K562 (cell line): ENCODE results near the gene ACOX2. TPM values are rescaled to one million over a fixed set of nuclear protein-coding genes. Genes with fewer than 3 reads are reported as not detected.

Source experiments
- ATAC-seq: fragments of 200-7000 bp; cut with Tn5 transposase; 3 replicates; pipeline ENCODE4 v1.9.1; 2020; ENCODE audit warnings: moderate library complexity
- BruUV-seq: library from RNA; stranded (reverse); fragments of 400-500 nt; replicated peaks from 2 replicates; lab custom pipeline; 2021; lab: Mats Ljungman, UMichigan
- CTCF ChIA-PET: fragments of 300-600 bp; formaldehyde crosslinking; extraction: SDS; loops from one replicate; lab custom pipeline; 2021; ENCODE audit warnings: low intra/inter-chr PET ratio; lab: Yijun Ruan, JAX
- POLR2A ChIA-PET: fragments of 300-600, 350-650 bp; sonication (Branson Sonifier 250); formaldehyde crosslinking; extraction: SDS; loops from one replicate; lab custom pipeline; 2021; ENCODE audit warnings: antibody characterized with exemption, inconsistent platforms; lab: Yijun Ruan, JAX
- DNase-seq, 4 experiments: peaks; one replicate each; pipeline versions ENCODE4 v3.0.0 to v3.0.0-alpha.2; 2011 to 2018; ENCODE audit warnings: low spot score in 3 of 4, mixed read lengths in 3 of 4; ENCODE audit errors: extremely low read depth in 1 of 4
- FAIRE-seq: peaks from 2 replicates; lab custom pipeline; 2011; peaks lifted over from hg19 to GRCh38; lab: Jason Lieb, UNC
- H2AFZ ChIP-seq: 2 replicates; pipeline ENCODE4 v1.6.0; 2011; ENCODE audit warnings: low read depth, low read length, control low read depth, inconsistent platforms
- H3K27ac ChIP-seq: fragments of 200-600 bp; 3 replicates; pipeline ENCODE4 v1.8.0; 2011; ENCODE audit warnings: low read depth, mild to moderate bottlenecking, control low read depth, inconsistent platforms, low read length, moderate library complexity, mixed read lengths; ENCODE audit errors: extremely low read depth
- H3K27me3 ChIP-seq, 2 experiments: fragments of 300-600 bp in 1 of 2; 2 replicates in 1 of 2; 3 replicates in 1 of 2; pipeline versions ENCODE4 v1.6.0 to v1.8.0; 2011; ENCODE audit warnings: inconsistent platforms in 2 of 2, low read length in 2 of 2, mild to moderate bottlenecking in 1 of 2, mixed read lengths in 1 of 2, moderate library complexity in 1 of 2; ENCODE audit not compliant: control insufficient read depth in 2 of 2, insufficient read depth in 2 of 2
- H3K36me3 ChIP-seq: fragments of 300-600 bp; 3 replicates; pipeline ENCODE4 v1.8.0; 2011; ENCODE audit warnings: mild to moderate bottlenecking, low read length, inconsistent platforms; ENCODE audit not compliant: control insufficient read depth, insufficient read depth
- H3K4me1 ChIP-seq, 2 experiments: fragments of 200-600 bp in 1 of 2; replicated peaks in 1 of 2; 2 replicates in 1 of 2; 3 replicates in 1 of 2; pipeline versions ENCODE4 v1.5.1 to v1.8.0; 2011; ENCODE audit warnings: inconsistent platforms in 2 of 2, low read length in 2 of 2, mild to moderate bottlenecking in 1 of 2, mixed read lengths in 1 of 2, moderate library complexity in 1 of 2; ENCODE audit not compliant: control insufficient read depth in 2 of 2, insufficient read depth in 2 of 2
- H3K4me2 ChIP-seq: 2 replicates; pipeline ENCODE4 v1.6.1; 2011; ENCODE audit warnings: low read length, control low read depth, inconsistent platforms, mixed read lengths; ENCODE audit not compliant: insufficient read depth
- H3K4me3 ChIP-seq: fragments of 200-600 bp; sonication (generic), shearing (Covaris generic); 2 replicates; pipeline ENCODE4 v1.5.1; 2016; ENCODE audit warnings: control low read depth, inconsistent platforms
- H3K79me2 ChIP-seq: fragments of 200-600 bp; 3 replicates; pipeline ENCODE4 v1.8.0; 2011; ENCODE audit warnings: low read length, inconsistent platforms; ENCODE audit not compliant: control insufficient read depth, insufficient read depth
- H3K9ac ChIP-seq, 2 experiments: 2 replicates each; pipeline versions ENCODE4 v1.6.0 to v1.6.1; 2011; ENCODE audit warnings: low read depth in 2 of 2, low read length in 2 of 2, control low read depth in 1 of 2, inconsistent platforms in 1 of 2, mild to moderate bottlenecking in 1 of 2, mixed read lengths in 1 of 2; ENCODE audit not compliant: insufficient read depth in 1 of 2
- H3K9me1 ChIP-seq: one replicate; pipeline ENCODE4 v1.6.0; 2011; ENCODE audit warnings: inconsistent platforms, mild to moderate bottlenecking, low read length, moderate library complexity; ENCODE audit not compliant: control insufficient read depth, insufficient read depth
- H3K9me3 ChIP-seq: replicated peaks from 2 replicates; pipeline ENCODE4 v1.5.1; 2011; ENCODE audit warnings: low read depth, low read length, inconsistent platforms; ENCODE audit not compliant: control insufficient read depth, insufficient read depth
- H4K20me1 ChIP-seq: replicated peaks from 2 replicates; pipeline ENCODE4 v1.6.1; 2011; ENCODE audit warnings: low read length, inconsistent platforms, mixed read lengths; ENCODE audit not compliant: control insufficient read depth, insufficient read depth
- CC2D1A ChIP-seq: fragments of 450-650 bp; IDR thresholded peaks from 2 replicates; pipeline ENCODE4 v1.6.1; 2017; ENCODE audit warnings: mild to moderate bottlenecking
- HNRNPH1 ChIP-seq: fragments of 200-400 bp; formaldehyde crosslinking; optimal IDR thresholded peaks from 2 replicates; pipeline ENCODE3; 2017; ENCODE audit warnings: low read depth, mild to moderate bottlenecking, low read length, moderate library complexity
- KLF1 ChIP-seq: fragments of 450-650 bp; IDR thresholded peaks from 2 replicates; pipeline ENCODE4 v1.6.1; 2016; ENCODE audit warnings: missing genetic modification characterization, missing compliant biosample characterization
- NCOA4 ChIP-seq: fragments of 450-650 bp; IDR thresholded peaks from 2 replicates; pipeline ENCODE4 v1.6.1; 2018; ENCODE audit warnings: mild to moderate bottlenecking; ENCODE audit not compliant: partially characterized antibody
- NFYB ChIP-seq: IDR thresholded peaks from 2 replicates; pipeline ENCODE4 v1.6.1; 2011; ENCODE audit warnings: mild to moderate bottlenecking, moderate library complexity; ENCODE audit not compliant: insufficient read length; ENCODE audit errors: extremely low read depth
- PHB2 ChIP-seq: fragments of 450-650 bp; IDR thresholded peaks from 2 replicates; pipeline ENCODE4 v1.6.1; 2017; ENCODE audit warnings: low read depth
- RB1 ChIP-seq: fragments of 450-650 bp; IDR thresholded peaks from 2 replicates; pipeline ENCODE4 v1.6.1; 2017; ENCODE audit warnings: low read depth, mild to moderate bottlenecking
- TEAD1 ChIP-seq, 2 experiments: fragments of 450-650 bp in 1 of 2; sonication (generic) in 1 of 2; formaldehyde crosslinking; IDR thresholded peaks; 2 replicates each; pipeline versions ENCODE4 v1.4.0 to v1.8.0; 2020 to 2022; ENCODE audit warnings: mild to moderate bottlenecking in 2 of 2, missing genetic modification reagents in 1 of 2
- XRCC5 ChIP-seq: fragments of 200-400 bp; formaldehyde crosslinking; IDR thresholded peaks from 2 replicates; pipeline ENCODE4 v1.6.1; 2017; ENCODE audit warnings: low read depth, mild to moderate bottlenecking, low read length
- YBX1 ChIP-seq: fragments of 450-650 bp; IDR thresholded peaks from 2 replicates; pipeline ENCODE4 v1.7.1; 2016; ENCODE audit warnings: mild to moderate bottlenecking
- ZNF778 ChIP-seq: fragments of 450-650 bp; formaldehyde crosslinking; IDR thresholded peaks from 2 replicates; pipeline ENCODE4 v1.4.0; 2020; ENCODE audit warnings: mild to moderate bottlenecking, moderate library complexity
- WGBS: fragments of 100-300 bp; shearing (Covaris generic); methylation state at CpG from one replicate; pipeline ENCODE4 v1.1.6; 2016; ENCODE audit warnings: low coverage, mixed read lengths; ENCODE audit not compliant: insufficient coverage; ENCODE audit errors: missing lambda C conversion rate; 5-methylcytosine and 5-hydroxymethylcytosine counted together
- in situ Hi-C: fragments of 300-500 bp; cut with MboI; formaldehyde crosslinking; loops from 4 replicates; pipeline ENCODE4 v1.15.0; 2018; ENCODE audit warnings: inconsistent platforms, mixed read lengths
- intact Hi-C: fragments of 100-400 bp; cut with micrococcal nuclease; formaldehyde crosslinking; loops from 2 replicates; pipeline ENCODE4 v1.14.2; 2022
- polyA plus RNA-seq, 8 experiments: library from polyadenylated mRNA; depleted of rRNA in 4 of 8; stranded (reverse) in 5 of 8; unstranded in 3 of 8; fragments of >200 nt; fragmentation: Nextera tagmentation in 2 of 8; fragmentation: Illumina TruSeq in 1 of 8; extraction: Ambion mirVana in 2 of 8; extraction: Trizol in 1 of 8; gene quantifications; 2 replicates each; pipeline versions ENCODE4 v1.2.1 to v1.2.3, GENCODE V29; 2011 to 2014; ENCODE audit warnings: inconsistent platforms in 1 of 8, missing spikeins in 1 of 8
- total RNA-seq, 7 experiments: library from RNA; depleted of rRNA in 6 of 7; stranded (reverse); fragments of >200 nt in 6 of 7; fragmentation: Illumina TruSeq in 2 of 7; extraction: Trizol in 2 of 7; gene quantifications; 2 replicates each; pipeline versions ENCODE4 v1.2.1 to v1.2.3, GENCODE V29; 2011 to 2021; ENCODE audit warnings: low replicate concordance in 1 of 7

Gene ACOX2
- total and polyA plus RNA-seq, 9 of the 15 experiments (the other 6 are each of a cell fraction or from before 2014, with no cell fraction given): 0.15 TPM; not detected in 8

DNA sequence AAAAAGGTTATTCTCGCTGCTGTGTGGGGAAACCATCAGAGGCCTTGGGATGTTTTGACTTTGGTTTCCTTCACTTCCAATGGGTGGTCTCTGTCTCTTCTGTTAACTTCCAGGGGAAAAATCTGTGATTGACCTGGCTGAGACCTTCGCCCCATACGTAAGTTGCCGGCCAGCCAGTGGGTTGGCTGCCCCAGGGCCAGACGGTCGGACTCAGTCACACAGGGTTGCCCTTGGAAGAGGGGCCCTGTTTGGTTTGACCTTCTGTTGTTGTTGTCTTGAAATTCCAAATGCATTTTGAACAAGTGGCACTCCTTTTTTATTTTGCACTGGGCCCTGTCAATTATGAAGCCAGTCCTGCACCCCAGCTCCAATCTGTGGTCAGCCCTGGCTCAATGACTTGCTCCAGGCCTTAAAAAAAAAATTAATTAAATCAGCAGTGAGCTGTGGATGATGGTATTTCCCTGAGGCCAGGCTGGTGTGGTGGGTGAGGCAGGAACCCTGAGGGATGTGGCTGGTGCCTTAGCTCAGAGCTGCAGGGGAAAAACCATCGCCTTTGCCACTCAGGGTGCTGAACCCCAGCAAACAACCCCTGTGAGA, 35.7 kb upstream of the ACOX2 start:
- no peak for DNase-seq
- Histone ChIP-seq H3K4me1 (no peaks in the 10 kb centered on the region), H3K36me3 (no peaks in the 10 kb centered on the region), H3K79me2 (no peaks in the 10 kb centered on the region), H2AFZ (no peak overlapping the region), H4K20me1 (peaks cover 3% of the 10 kb centered on the region; the same call in 1 of the 2 replicates), H3K9me1 (no peaks in the 10 kb centered on the region), H3K4me3 (no peak overlapping the region), H3K4me2 (no peak overlapping the region), H3K9me3 (no peaks in the 10 kb centered on the region), H3K27me3 (peaks cover 2 to 44% of the 10 kb centered on the region in 2 experiments; a peak in 3 of 5 replicates), H3K27ac (no peak overlapping the region), H3K9ac (no peak overlapping the region)
- in situ Hi-C loops (no loop called here), intact Hi-C loops (no loop called here)
- WGBS: 3% methylated on average over 7 of the region's 7 CpGs
- no peak for TF ChIP-seq PHB2
- no peak for TF ChIP-seq CC2D1A
- TF ChIP-seq NCOA4: no peak
- no peak for TF ChIP-seq ZNF778
- no peak for TF ChIP-seq RB1
- no peak for TF ChIP-seq YBX1
- no peak for TF ChIP-seq NFYB
- no peak for TF ChIP-seq KLF1
- TF ChIP-seq HNRNPH1: no peak
- no peak for TF ChIP-seq XRCC5
- no peak for TF ChIP-seq TEAD1 (CRISPR knock-in tag; IDR thresholded peaks at IDR 0.05)
- no peak for FAIRE-seq
- ChIA-PET CTCF (no interaction called here), POLR2A (interaction anchor here (0.7 to 1.0 kb wide), 3 partner anchors 8 to 547 kb away, joined by 3 to 5 read pairs (median 4); no protein-coding TSS in a partner anchor)
- ATAC-seq: no peak
- no TSS peak for BruUV-seq
